Colonic mucosa (tissue), 4 donors: ENCODE results near the gene CNTNAP5. TPM values are rescaled to one million over a fixed set of nuclear protein-coding genes. Genes with fewer than 3 reads are reported as not detected.
"Not testable (repeated sequence)": the region's sequence is repeated elsewhere in the genome, so short reads cannot be mapped to it uniquely, and the experiment has no call there.

ENCODE experiments used
- DNase-seq: peaks from one replicate; pipeline ENCODE4 v3.0.0-alpha.2; 2020
- H3K27ac ChIP-seq: fragments of 200-600 bp; one replicate; pipeline ENCODE4 v1.8.0; 2021
- H3K27me3 ChIP-seq: fragments of 200-600 bp; one replicate; pipeline ENCODE4 v1.8.0; 2021
- H3K36me3 ChIP-seq: fragments of 200-600 bp; one replicate; pipeline ENCODE4 v1.8.0; 2021
- H3K4me1 ChIP-seq: fragments of 200-600 bp; one replicate; pipeline ENCODE4 v1.8.0; 2021; ENCODE audit warnings: mild to moderate bottlenecking
- H3K4me3 ChIP-seq: fragments of 200-600 bp; one replicate; pipeline ENCODE4 v1.8.0; 2021
- H3K9ac ChIP-seq, 2 donors: one replicate each; pipeline ENCODE4 v1.7.0; 2013; ENCODE audit warnings: control low read depth in 2 of 2, low read depth in 2 of 2, low read length in 2 of 2
- H3K9me3 ChIP-seq: fragments of 200-600 bp; one replicate; pipeline ENCODE4 v1.8.0; 2021
- intact Hi-C: fragments of 100-400 bp; cut with DNase I; formaldehyde crosslinking; loops from one replicate; pipeline ENCODE4 v1.14.1; 2022
- total RNA-seq, 2 donors: library from RNA; stranded (reverse); fragmentation: NEBNext Ultra II Directional in 1 of 2; extraction: Animal tissue kit (Norgen Biotek cat#: 25700) in 1 of 2; gene quantifications; one replicate each; pipeline ENCODE4 v1.2.1, GENCODE V29; 2021
- TF ChIP-seq, protein P1 (sequence below): fragments of 200-600 bp; IDR thresholded peaks from one replicate; pipeline ENCODE4 v1.8.0; 2022; ENCODE audit warnings: antibody characterized with exemption, mild to moderate bottlenecking
- donor health status: healthy.
- donor health status: DM: no; HTN: no; CAD: no.
- donor health status: DM: no; HTN: no; CAD: no.

Gene CNTNAP5
- total RNA-seq, 2 donors from 2014 or later, result 0.35 TPM; not detected in 1

DNA sequence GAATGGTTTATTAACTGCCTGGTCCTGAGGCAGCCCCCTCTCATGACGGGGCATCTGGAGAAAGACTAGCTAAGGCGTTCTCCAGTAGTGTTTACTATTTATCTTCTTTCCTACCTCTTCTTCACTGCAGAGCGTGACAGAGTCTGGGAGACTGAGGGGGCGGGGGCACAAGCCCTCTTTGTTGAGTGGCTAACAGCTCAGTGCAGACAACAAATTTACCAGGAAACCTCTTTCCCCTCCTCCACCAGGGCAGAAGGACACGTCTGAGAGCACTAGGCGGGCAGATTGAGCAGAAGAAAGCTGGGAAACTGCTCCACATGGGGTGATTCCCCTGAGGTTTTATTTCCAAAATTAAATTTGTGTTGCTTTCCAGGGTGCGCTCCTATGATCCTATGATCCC is 322.1 kb downstream of the CNTNAP5 start:
- intact Hi-C loops, result no loop called here
- no peaks in the 10 kb centered on the region for H3K27me3 ChIP-seq
- no peak overlapping the region for H3K4me3 ChIP-seq
- H3K36me3 ChIP-seq, result no peaks in the 10 kb centered on the region
- no peak for DNase-seq
- no peak overlapping the region for H3K27ac ChIP-seq
- no peak overlapping the region for H3K9ac ChIP-seq
- H3K9me3 ChIP-seq, result no peaks in the 10 kb centered on the region
- TF ChIP-seq, protein P1, sequence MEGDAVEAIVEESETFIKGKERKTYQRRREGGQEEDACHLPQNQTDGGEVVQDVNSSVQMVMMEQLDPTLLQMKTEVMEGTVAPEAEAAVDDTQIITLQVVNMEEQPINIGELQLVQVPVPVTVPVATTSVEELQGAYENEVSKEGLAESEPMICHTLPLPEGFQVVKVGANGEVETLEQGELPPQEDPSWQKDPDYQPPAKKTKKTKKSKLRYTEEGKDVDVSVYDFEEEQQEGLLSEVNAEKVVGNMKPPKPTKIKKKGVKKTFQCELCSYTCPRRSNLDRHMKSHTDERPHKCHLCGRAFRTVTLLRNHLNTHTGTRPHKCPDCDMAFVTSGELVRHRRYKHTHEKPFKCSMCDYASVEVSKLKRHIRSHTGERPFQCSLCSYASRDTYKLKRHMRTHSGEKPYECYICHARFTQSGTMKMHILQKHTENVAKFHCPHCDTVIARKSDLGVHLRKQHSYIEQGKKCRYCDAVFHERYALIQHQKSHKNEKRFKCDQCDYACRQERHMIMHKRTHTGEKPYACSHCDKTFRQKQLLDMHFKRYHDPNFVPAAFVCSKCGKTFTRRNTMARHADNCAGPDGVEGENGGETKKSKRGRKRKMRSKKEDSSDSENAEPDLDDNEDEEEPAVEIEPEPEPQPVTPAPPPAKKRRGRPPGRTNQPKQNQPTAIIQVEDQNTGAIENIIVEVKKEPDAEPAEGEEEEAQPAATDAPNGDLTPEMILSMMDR, result no peak
- no peaks in the 10 kb centered on the region for H3K4me1 ChIP-seq

GRCh38 chr2:124353656-124354055 is 328.6 kb downstream of the CNTNAP5 start:
- no peaks in the 10 kb centered on the region for H3K36me3 ChIP-seq
- H3K4me1 ChIP-seq, result no peaks in the 10 kb centered on the region
- no peak overlapping the region for H3K27ac ChIP-seq
- DNase-seq, result no peak
- H3K9ac ChIP-seq, result no peak overlapping the region
- intact Hi-C loops, result no loop called here
- no peaks in the 10 kb centered on the region for H3K27me3 ChIP-seq
- TF ChIP-seq, protein P1, result no peak
- no peak overlapping the region for H3K4me3 ChIP-seq
- no peaks in the 10 kb centered on the region for H3K9me3 ChIP-seq

DNA sequence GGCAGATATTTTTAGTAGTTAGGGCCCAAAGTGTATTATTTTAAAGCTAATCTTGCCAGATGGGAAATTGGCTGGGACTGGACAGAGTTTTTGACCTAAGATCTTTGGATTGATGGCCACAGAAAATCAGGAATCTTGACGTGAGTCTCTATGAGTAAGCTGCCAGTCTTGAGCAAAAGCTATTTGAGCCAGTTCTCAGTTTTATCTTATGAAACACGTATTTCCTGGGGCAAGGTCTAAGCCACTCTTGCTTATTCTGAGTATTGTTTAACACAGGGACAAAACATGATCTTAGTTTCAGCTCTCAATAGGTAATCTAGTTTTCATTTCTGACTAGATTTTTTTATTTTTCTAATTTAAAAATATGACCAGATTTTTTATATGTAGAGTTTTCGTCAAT is 329.4 kb downstream of the CNTNAP5 start:
- TF ChIP-seq, protein P1, result no peak
- no peaks in the 10 kb centered on the region for H3K27me3 ChIP-seq
- no peak for DNase-seq
- no peak overlapping the region for H3K9ac ChIP-seq
- intact Hi-C loops, result no loop called here
- H3K27ac ChIP-seq, result no peak overlapping the region
- no peaks in the 10 kb centered on the region for H3K36me3 ChIP-seq
- H3K4me1 ChIP-seq, result no peaks in the 10 kb centered on the region
- H3K4me3 ChIP-seq, result no peak overlapping the region
- no peaks in the 10 kb centered on the region for H3K9me3 ChIP-seq

- H3K4me3 ChIP-seq, H3K9me3 ChIP-seq, H3K4me1 ChIP-seq, H3K27ac ChIP-seq, intact Hi-C loops, DNase-seq, H3K36me3 ChIP-seq, H3K27me3 ChIP-seq, H3K9ac ChIP-seq: not testable (repeated sequence)
Measured at GRCh38 chr2:124361966-124362365, 336.9 kb downstream of the CNTNAP5 start.

DNA sequence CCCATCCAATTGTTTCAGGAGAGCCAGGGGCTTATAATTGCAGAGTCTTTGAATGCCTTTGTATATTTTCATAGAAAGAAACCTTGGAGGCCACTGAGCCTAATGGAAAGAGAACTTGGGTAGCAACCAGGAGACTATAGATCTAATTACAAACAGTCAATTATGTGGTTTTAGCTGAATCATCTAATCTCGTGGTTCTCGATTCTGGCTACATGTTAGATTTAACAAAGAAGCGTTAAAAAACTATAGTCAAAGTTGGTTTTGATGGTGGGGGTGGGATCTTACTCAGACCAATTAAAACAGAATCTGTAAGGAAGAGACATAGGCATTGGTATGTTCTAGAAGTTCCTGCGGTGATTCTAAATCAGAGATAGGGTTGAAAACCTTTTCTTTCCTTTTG is 344.1 kb downstream of the CNTNAP5 start:
- H3K9ac ChIP-seq, result no peak overlapping the region
- H3K4me3 ChIP-seq, result no peak overlapping the region
- H3K4me1 ChIP-seq, result no peaks in the 10 kb centered on the region
- no peak overlapping the region for H3K27ac ChIP-seq
- no peak for DNase-seq
- TF ChIP-seq, protein P1, result no peak
- no peaks in the 10 kb centered on the region for H3K36me3 ChIP-seq
- intact Hi-C loops, result no loop called here
- H3K9me3 ChIP-seq, result no peaks in the 10 kb centered on the region
- H3K27me3 ChIP-seq, result no peaks in the 10 kb centered on the region

- no peaks in the 10 kb centered on the region for H3K4me1 ChIP-seq
- H3K9ac ChIP-seq, result no peak overlapping the region
- H3K36me3 ChIP-seq, result no peaks in the 10 kb centered on the region
- no peaks in the 10 kb centered on the region for H3K9me3 ChIP-seq
- TF ChIP-seq, protein P1, result no peak
- H3K27me3 ChIP-seq, result no peaks in the 10 kb centered on the region
- intact Hi-C loops, result no loop called here
- no peak overlapping the region for H3K4me3 ChIP-seq
- DNase-seq, result no peak
- no peak overlapping the region for H3K27ac ChIP-seq
Measured at GRCh38 chr2:124380221-124380749, 355.2 kb downstream of the CNTNAP5 start.
